Heart left ventricle (tissue), 16 donors: ENCODE data around the gene CARTPT. TPM values are rescaled to one million over a fixed set of nuclear protein-coding genes. Genes with fewer than 3 reads are reported as not detected.
A peak's percentile ranks its signal among the peaks of the same experiment; 100 is the strongest.

Experiments used
- ATAC-seq, 4 donors: fragments of 200-7000 bp; cut with Tn5 transposase; one replicate each; pipeline ENCODE4 v1.9.1; 2020 to 2022; ENCODE audit warnings: moderate library complexity in 4 of 4, mild to moderate bottlenecking in 3 of 4, moderate number of reproducible peaks in 1 of 4
- DNase-seq, 5 donors: peaks; one replicate each; pipeline ENCODE4 v3.0.0-alpha.2; 2020
- H3K27ac ChIP-seq, 12 donors: fragments of 200-600 bp; sonication (generic) in 4 of 12; one replicate each; pipeline versions ENCODE4 v1.5.0 to v1.8.0; 2016 to 2022; ENCODE audit warnings: mild to moderate bottlenecking in 2 of 12
- H3K27me3 ChIP-seq, 9 donors: fragments of 200-600 bp; sonication (generic) in 2 of 9; one replicate each; pipeline versions ENCODE4 v1.5.1 to v1.8.0; 2016 to 2022; ENCODE audit warnings: mild to moderate bottlenecking in 3 of 9
- H3K36me3 ChIP-seq, 9 donors: fragments of 200-600 bp; sonication (generic) in 2 of 9; one replicate each; pipeline versions ENCODE4 v1.5.0 to v1.8.0; 2018 to 2022; ENCODE audit warnings: mild to moderate bottlenecking in 2 of 9
- H3K4me1 ChIP-seq, 12 donors: fragments of 200-600 bp; sonication (generic) in 4 of 12; one replicate each; pipeline versions ENCODE4 v1.5.0 to v1.8.0; 2016 to 2022; ENCODE audit warnings: mild to moderate bottlenecking in 3 of 12
- H3K4me3 ChIP-seq, 12 donors: fragments of 200-600 bp; sonication (generic) in 4 of 12; one replicate each; pipeline versions ENCODE4 v1.5.0 to v1.8.0; 2017 to 2022; ENCODE audit warnings: mild to moderate bottlenecking in 9 of 12, moderate library complexity in 4 of 12
- H3K9me3 ChIP-seq, 12 donors: fragments of 200-600 bp; sonication (generic) in 4 of 12; one replicate each; pipeline versions ENCODE4 v1.5.0 to v1.8.0; 2016 to 2022; ENCODE audit warnings: mild to moderate bottlenecking in 1 of 12
- POLR2A ChIP-seq, 2 donors: fragments of 450-650 bp; IDR thresholded peaks; one replicate each; pipeline ENCODE4 v1.6.1; 2017; ENCODE audit warnings: antibody characterized with exemption in 2 of 2, mild to moderate bottlenecking in 2 of 2, moderate library complexity in 2 of 2
- WGBS, 4 donors: extraction: QIAGEN DNeasy Blood & Tissue Kit in 2 of 4; methylation state at CpG; one replicate each; pipeline versions ENCODE4 v1.1.5 to v1.1.7; 2013 to 2018; 5-methylcytosine and 5-hydroxymethylcytosine counted together
- intact Hi-C, 10 donors: fragments of 100-400 bp; cut with DNase I; formaldehyde crosslinking; loops; one replicate each; pipeline versions ENCODE4 v1.11.1 to v1.14.2; 2022
- polyA plus RNA-seq, 2 donors: library from polyadenylated mRNA; stranded (reverse); fragments of 200-250 nt; gene quantifications; one replicate each; pipeline ENCODE4 v1.2.3, GENCODE V29; 2013
- total RNA-seq, 9 donors: library from RNA; depleted of rRNA in 2 of 9; stranded (reverse); fragments of >200 nt in 2 of 9; fragmentation: NEBNext Ultra II Directional in 3 of 9; extraction: Animal tissue kit (Norgen Biotek cat#: 25700) in 3 of 9; gene quantifications; one replicate each; pipeline versions ENCODE4 v1.1.0 to v1.2.4, GENCODE V29; 2016 to 2023
- TF ChIP-seq, protein P1 (sequence below), 12 donors: fragments of 200-600 bp; sonication (generic) in 4 of 12; IDR thresholded peaks; one replicate each; pipeline versions ENCODE4 v1.5.0 to v1.8.0; 2018 to 2022; ENCODE audit warnings: antibody characterized with exemption in 12 of 12, mild to moderate bottlenecking in 5 of 12
- donor health status: ischemic (EF 13 %, LVEDD 7.1; RV severe dilation, severe dysfunction).
- donor health status: healthy with polysubstance abuse.
- donor health status: DM: no; HTN: yes; CAD: no.
- donor health status: DM: no; HTN: no; CAD: no.
- donor health status: ischemic (EF 25% LVEDD 6.9; RV normal size, moderate dysfunction).
- donor health status: ischemic (EF 25% LVEDD 5.7; RV mildly dilated, moderate dysfunction).
- donor health status: healthy.
- donor health status: DM: yes; HTN: yes; CAD: no.
- donor health status: ischemic (EF 35%, LVEDD 5.7; RV mildly dilated, moderate dysfunction).
- donor health status: nonischemic (EF 11% LVEDD 7.7; RV severe dilation, severe dysfunction).
- donor health status: DM: yes; HTN: yes; CAD: no.
- donor health status: PGD.
- donor health status: ischemic (EF 29% LVEDD 5.4; RV normal size, mild dysfunction).
- donor health status: nonischemic (EF 23%, LVEDD 6.1; RV moderate dilation, normal function).

Gene CARTPT
- total and polyA plus RNA-seq, 11 donors: not detected

DNA sequence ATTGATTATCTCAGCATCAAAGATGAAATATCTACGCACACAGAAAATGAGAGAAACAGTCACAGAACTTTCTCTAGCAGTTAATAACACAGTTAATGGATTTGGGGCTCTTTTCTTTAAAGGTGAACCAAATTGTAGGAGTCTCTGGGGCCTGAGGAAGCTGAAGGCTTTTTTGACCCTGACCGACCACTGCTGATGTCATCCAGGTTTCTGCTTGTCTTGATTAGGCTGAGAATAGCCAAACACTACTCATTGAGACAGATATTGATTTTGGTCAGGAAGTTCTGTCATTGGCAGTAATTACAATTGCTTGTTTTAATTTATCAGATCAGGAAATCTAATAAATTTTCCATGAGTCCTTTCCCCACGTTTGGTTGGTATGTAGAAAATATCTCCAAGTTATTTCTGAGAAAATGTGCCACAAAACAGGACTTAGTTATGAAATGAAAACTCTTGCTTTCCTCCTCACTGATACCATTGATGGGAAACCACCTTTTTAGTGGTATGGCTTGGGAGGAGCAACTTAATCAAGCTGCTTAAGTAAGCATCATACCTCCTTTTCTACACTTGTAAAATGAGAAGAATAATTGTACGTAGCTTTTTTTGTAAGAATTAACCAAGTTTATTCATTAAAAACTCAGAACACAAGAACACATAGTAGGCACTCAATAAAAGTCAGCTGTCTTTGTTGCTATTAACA, 19.7 kb downstream of the CARTPT start:
- Histone ChIP-seq H3K36me3 (no peaks in the 10 kb centered on the region), H3K9me3 (no peaks in the 10 kb centered on the region), H3K4me3 (no peak overlapping the region), H3K4me1 (no peaks in the 10 kb centered on the region), H3K27ac (no peak overlapping the region), H3K27me3 (no peaks in the 10 kb centered on the region)
- ATAC-seq (no peak), DNase-seq (no peak)
- intact Hi-C loops: no loop called here
- TF ChIP-seq, protein P1, sequence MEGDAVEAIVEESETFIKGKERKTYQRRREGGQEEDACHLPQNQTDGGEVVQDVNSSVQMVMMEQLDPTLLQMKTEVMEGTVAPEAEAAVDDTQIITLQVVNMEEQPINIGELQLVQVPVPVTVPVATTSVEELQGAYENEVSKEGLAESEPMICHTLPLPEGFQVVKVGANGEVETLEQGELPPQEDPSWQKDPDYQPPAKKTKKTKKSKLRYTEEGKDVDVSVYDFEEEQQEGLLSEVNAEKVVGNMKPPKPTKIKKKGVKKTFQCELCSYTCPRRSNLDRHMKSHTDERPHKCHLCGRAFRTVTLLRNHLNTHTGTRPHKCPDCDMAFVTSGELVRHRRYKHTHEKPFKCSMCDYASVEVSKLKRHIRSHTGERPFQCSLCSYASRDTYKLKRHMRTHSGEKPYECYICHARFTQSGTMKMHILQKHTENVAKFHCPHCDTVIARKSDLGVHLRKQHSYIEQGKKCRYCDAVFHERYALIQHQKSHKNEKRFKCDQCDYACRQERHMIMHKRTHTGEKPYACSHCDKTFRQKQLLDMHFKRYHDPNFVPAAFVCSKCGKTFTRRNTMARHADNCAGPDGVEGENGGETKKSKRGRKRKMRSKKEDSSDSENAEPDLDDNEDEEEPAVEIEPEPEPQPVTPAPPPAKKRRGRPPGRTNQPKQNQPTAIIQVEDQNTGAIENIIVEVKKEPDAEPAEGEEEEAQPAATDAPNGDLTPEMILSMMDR (IDR thresholded peaks at IDR 0.05): no peak
- TF ChIP-seq POLR2A (IDR thresholded peaks at IDR 0.05): no peak
- 78 to 79% (median 79%) methylated on average over 4 of the region's 4 CpGs for WGBS, 4 donors

DNA sequence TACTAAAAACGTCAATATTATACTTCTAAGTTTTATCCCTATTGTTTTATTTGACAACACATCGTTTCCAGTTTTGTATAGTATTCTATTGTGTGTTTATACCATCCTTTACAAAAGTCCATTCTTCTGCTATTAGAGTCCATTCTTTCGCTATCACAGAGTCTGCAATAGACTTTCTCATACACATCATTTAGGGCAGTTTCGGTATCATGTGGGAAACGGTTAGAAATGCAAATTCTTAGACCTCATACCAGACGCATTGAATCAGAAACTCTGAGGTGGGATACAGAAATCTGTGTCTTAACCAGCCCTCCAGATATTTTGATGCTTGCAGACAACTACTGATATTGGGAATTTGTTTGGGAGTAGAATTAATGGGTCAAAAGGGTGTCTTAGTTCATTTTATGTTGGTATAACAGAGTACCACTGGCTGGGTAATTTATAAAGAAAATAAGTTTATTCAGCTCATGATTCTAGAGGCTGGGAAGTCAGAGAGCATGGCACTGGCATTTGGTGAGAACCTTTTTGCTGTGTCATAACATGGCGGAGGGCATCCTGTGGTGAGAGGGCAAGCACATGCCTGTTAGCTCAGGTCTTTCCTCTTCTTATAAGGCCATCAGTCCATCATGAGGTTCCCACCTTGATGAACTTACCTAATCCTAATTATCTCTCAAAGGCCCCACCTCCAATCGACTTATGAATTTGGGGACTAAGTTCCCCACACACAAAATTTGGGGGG, 21.1 kb downstream of the CARTPT start:
- no peak for ATAC-seq
- Histone ChIP-seq H3K27ac (no peak overlapping the region), H3K27me3 (no peaks in the 10 kb centered on the region), H3K4me1 (no peaks in the 10 kb centered on the region), H3K9me3 (no peaks in the 10 kb centered on the region), H3K36me3 (no peaks in the 10 kb centered on the region), H3K4me3 (no peak overlapping the region)
- intact Hi-C loops: loop anchor here in 1 of 10 donors (10.0 kb wide), 1 partner anchor 85 kb away; no protein-coding TSS in a partner anchor
- 88 to 92% (median 90%) methylated on average over 8 of the region's 8 CpGs for WGBS, 4 donors
- no peak for DNase-seq
- no peak for TF ChIP-seq POLR2A (IDR thresholded peaks at IDR 0.05)
- TF ChIP-seq, protein P1 (IDR thresholded peaks at IDR 0.05): no peak

DNA sequence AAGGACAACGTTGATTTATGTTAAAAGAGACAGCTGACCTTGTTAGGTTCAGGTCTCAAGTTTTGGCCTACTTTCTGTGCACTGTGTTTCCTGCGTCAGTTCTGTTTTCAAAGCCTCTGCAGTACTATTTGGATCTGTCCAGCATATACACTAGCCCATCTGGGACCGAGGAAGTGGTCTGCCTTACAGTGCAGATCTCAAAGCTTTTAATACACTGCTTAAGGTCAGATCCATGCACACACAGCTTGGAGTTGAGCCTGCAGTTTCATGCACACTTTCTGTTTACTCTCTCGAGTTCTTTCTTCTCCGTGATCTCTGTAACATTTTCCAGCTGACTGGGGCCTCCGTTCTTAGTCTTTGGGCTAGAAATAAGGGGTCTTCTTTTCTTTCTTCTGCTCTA, 24.1 kb downstream of the CARTPT start:
- intact Hi-C loops: loop anchor here in 1 of 10 donors (10.0 kb wide), 1 partner anchor 88 kb away; no protein-coding TSS in a partner anchor
- Histone ChIP-seq H3K27ac (peak overlapping the region in 1 of 12 donors; percentile 28), H3K27me3 (no peaks in the 10 kb centered on the region), H3K4me1 (peaks cover 0 to under 1% (median 0%) of the 10 kb centered on the region in 12 donors), H3K4me3 (no peak overlapping the region), H3K36me3 (no peaks in the 10 kb centered on the region), H3K9me3 (no peaks in the 10 kb centered on the region)
- DNase-seq (no peak), ATAC-seq (no peak)
- TF ChIP-seq POLR2A (IDR thresholded peaks at IDR 0.05): no peak
- TF ChIP-seq, protein P1 (IDR thresholded peaks at IDR 0.05): no peak
- WGBS, 4 donors: 61 to 68% (median 64%) methylated on average over 6 of the region's 6 CpGs
